ENCODE results near the gene PTPRD. TPM values are rescaled to one million over a fixed set of nuclear protein-coding genes. Genes with fewer than 3 reads are reported as not detected.

The PTPRD gene
- total RNA-seq, 2 donors from 2014 or later, result 97.4 to 101 TPM

- Histone ChIP-seq H3K27me3 (ENCODE audit: control insufficient read depth, insufficient read depth, low read length, poor library complexity, severe bottlenecking) (no peaks in the 10 kb centered on the region), H3K36me3 (ENCODE audit: control insufficient read depth, insufficient read depth, low read length) (no peaks in the 10 kb centered on the region), H3K4me3 (ENCODE audit: low read length) (no peak overlapping the region), H3K9me3 (ENCODE audit: control insufficient read depth, low read length) (no peaks in the 10 kb centered on the region), H3K9ac (ENCODE audit: extremely low read depth, low read length, poor library complexity, severe bottlenecking) (no peak overlapping the region), H3K27ac (ENCODE audit: low read depth, low read length) (no peak overlapping the region), H3K4me1 (ENCODE audit: control insufficient read depth, insufficient read depth, low read length) (peaks cover 6% of the 10 kb centered on the region)
- H3K4me3 Mint-ChIP-seq, result no peak overlapping the region
- H3K9me3 Mint-ChIP-seq, result no peaks in the 10 kb centered on the region
- no peak overlapping the region for H3K27ac Mint-ChIP-seq
- TF ChIP-seq, protein P1, sequence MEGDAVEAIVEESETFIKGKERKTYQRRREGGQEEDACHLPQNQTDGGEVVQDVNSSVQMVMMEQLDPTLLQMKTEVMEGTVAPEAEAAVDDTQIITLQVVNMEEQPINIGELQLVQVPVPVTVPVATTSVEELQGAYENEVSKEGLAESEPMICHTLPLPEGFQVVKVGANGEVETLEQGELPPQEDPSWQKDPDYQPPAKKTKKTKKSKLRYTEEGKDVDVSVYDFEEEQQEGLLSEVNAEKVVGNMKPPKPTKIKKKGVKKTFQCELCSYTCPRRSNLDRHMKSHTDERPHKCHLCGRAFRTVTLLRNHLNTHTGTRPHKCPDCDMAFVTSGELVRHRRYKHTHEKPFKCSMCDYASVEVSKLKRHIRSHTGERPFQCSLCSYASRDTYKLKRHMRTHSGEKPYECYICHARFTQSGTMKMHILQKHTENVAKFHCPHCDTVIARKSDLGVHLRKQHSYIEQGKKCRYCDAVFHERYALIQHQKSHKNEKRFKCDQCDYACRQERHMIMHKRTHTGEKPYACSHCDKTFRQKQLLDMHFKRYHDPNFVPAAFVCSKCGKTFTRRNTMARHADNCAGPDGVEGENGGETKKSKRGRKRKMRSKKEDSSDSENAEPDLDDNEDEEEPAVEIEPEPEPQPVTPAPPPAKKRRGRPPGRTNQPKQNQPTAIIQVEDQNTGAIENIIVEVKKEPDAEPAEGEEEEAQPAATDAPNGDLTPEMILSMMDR (conservative IDR thresholded peaks at IDR 0.05), result no peak
- WGBS, 2 experiments (ENCODE audit: insufficient coverage in 1 of 2, insufficient read length in 1 of 2), result 90 to 96% methylated on average over 4 of the region's 4 CpGs
- peaks cover 26% of the 10 kb centered on the region for H3K4me1 Mint-ChIP-seq
- DNase-seq, result no peak
- no peaks in the 10 kb centered on the region for H3K36me3 Mint-ChIP-seq (ENCODE audit: low read depth)
- no peaks in the 10 kb centered on the region for H3K27me3 Mint-ChIP-seq (ENCODE audit: insufficient read depth)
These were observed 2056.9 kb downstream of the PTPRD start for GRCh38 chr9:8555762-8556500.

GRCh38 chr9:8553444-8553843 lies 2059.4 kb downstream of the PTPRD start:
- Mint-ChIP-seq H3K27ac (no peak overlapping the region), H3K4me1 (peaks cover 8% of the 10 kb centered on the region), H3K27me3 (ENCODE audit: insufficient read depth) (no peaks in the 10 kb centered on the region), H3K9me3 (no peaks in the 10 kb centered on the region), H3K36me3 (ENCODE audit: low read depth) (no peaks in the 10 kb centered on the region), H3K4me3 (no peak overlapping the region)
- H3K4me3 ChIP-seq (ENCODE audit: low read length), result no peak overlapping the region
- no peaks in the 10 kb centered on the region for H3K4me1 ChIP-seq (ENCODE audit: control insufficient read depth, insufficient read depth, low read length)
- H3K27me3 ChIP-seq (ENCODE audit: control insufficient read depth, insufficient read depth, low read length, poor library complexity, severe bottlenecking), result no peaks in the 10 kb centered on the region
- no peaks in the 10 kb centered on the region for H3K9me3 ChIP-seq (ENCODE audit: control insufficient read depth, low read length)
- WGBS, 2 experiments (ENCODE audit: insufficient coverage in 1 of 2, insufficient read length in 1 of 2), result 89% methylated on average over 3 of the region's 4 CpGs; no CpG with 5 or more reads in 1 of the 2 experiments
- no peaks in the 10 kb centered on the region for H3K36me3 ChIP-seq (ENCODE audit: control insufficient read depth, insufficient read depth, low read length)
- H3K27ac ChIP-seq (ENCODE audit: low read depth, low read length), result no peak overlapping the region
- no peak for DNase-seq
- TF ChIP-seq, protein P1 (conservative IDR thresholded peaks at IDR 0.05), result no peak
- H3K9ac ChIP-seq (ENCODE audit: extremely low read depth, low read length, poor library complexity, severe bottlenecking), result no peak overlapping the region

DNA sequence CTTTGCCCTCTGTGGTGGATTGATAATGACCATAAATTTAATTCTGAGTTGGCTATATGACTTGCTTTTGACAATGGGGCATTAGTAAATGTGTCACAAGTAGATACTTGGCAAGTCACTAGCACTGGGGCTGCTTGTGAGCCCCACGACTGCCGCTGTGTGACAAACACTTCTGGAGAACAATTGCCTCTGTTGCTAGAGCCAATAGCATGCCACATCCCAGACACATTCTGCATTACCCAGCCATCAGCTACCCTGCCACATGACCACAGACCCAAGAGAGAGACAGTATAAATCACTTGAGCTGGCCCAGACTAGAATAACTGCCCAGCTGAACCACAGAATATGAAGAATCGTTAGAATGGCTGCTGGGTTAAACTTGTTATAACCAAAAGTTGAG lies 2060.1 kb downstream of the PTPRD start:
- H3K9ac ChIP-seq (ENCODE audit: extremely low read depth, low read length, poor library complexity, severe bottlenecking), result no peak overlapping the region
- TF ChIP-seq, protein P1 (conservative IDR thresholded peaks at IDR 0.05), result no peak
- no peaks in the 10 kb centered on the region for H3K9me3 Mint-ChIP-seq
- no peaks in the 10 kb centered on the region for H3K27me3 Mint-ChIP-seq (ENCODE audit: insufficient read depth)
- no peaks in the 10 kb centered on the region for H3K4me1 ChIP-seq (ENCODE audit: control insufficient read depth, insufficient read depth, low read length)
- H3K4me3 ChIP-seq (ENCODE audit: low read length), result no peak overlapping the region
- H3K36me3 ChIP-seq (ENCODE audit: control insufficient read depth, insufficient read depth, low read length), result no peaks in the 10 kb centered on the region
- no peaks in the 10 kb centered on the region for H3K27me3 ChIP-seq (ENCODE audit: control insufficient read depth, insufficient read depth, low read length, poor library complexity, severe bottlenecking)
- H3K9me3 ChIP-seq (ENCODE audit: control insufficient read depth, low read length), result no peaks in the 10 kb centered on the region
- no peak for DNase-seq
- H3K27ac ChIP-seq (ENCODE audit: low read depth, low read length), result no peak overlapping the region
- H3K27ac Mint-ChIP-seq, result no peak overlapping the region
- 91 to 93% methylated on average over 3 of the region's 3 CpGs for WGBS, 2 experiments (ENCODE audit: insufficient coverage in 1 of 2, insufficient read length in 1 of 2)
- H3K36me3 Mint-ChIP-seq (ENCODE audit: low read depth), result peaks cover 4% of the 10 kb centered on the region
- no peak overlapping the region for H3K4me3 Mint-ChIP-seq
- peaks cover 8% of the 10 kb centered on the region for H3K4me1 Mint-ChIP-seq

Measured in endodermal cell (in vitro differentiated cells).